Osteocyte (in vitro differentiated cells): ENCODE results near the gene CACNA1A. TPM values are rescaled to one million over a fixed set of nuclear protein-coding genes. Genes with fewer than 3 reads are reported as not detected.

ENCODE experiments used
- DNase-seq: peaks from one replicate; pipeline ENCODE4 v3.0.0; 2021; ENCODE audit warnings: mixed read lengths; ENCODE audit not compliant: unreplicated experiment; ENCODE audit errors: extremely low spot score
- H3K27ac Mint-ChIP-seq: one replicate; pipeline ENCODE4 v1.8.0; 2021; ENCODE audit warnings: mild to moderate bottlenecking, mixed read lengths; ENCODE audit not compliant: unreplicated experiment
- H3K27me3 Mint-ChIP-seq: one replicate; pipeline ENCODE4 v1.8.0; 2021; ENCODE audit warnings: mixed read lengths; ENCODE audit not compliant: unreplicated experiment
- H3K36me3 Mint-ChIP-seq: one replicate; pipeline ENCODE4 v1.8.0; 2021; ENCODE audit warnings: mixed read lengths; ENCODE audit not compliant: unreplicated experiment
- H3K4me1 Mint-ChIP-seq: one replicate; pipeline ENCODE4 v1.8.0; 2021; ENCODE audit warnings: mixed read lengths; ENCODE audit not compliant: unreplicated experiment
- H3K4me3 Mint-ChIP-seq: one replicate; pipeline ENCODE4 v1.8.0; 2021; ENCODE audit warnings: mild to moderate bottlenecking, moderate library complexity, mixed read lengths; ENCODE audit not compliant: unreplicated experiment
- H3K9me3 Mint-ChIP-seq: one replicate; pipeline ENCODE4 v1.8.0; 2021; ENCODE audit warnings: mixed read lengths; ENCODE audit not compliant: unreplicated experiment
- CTCF ChIP-seq: fragments of 200-600 bp; sonication (generic); IDR thresholded peaks from 2 replicates; pipeline ENCODE4 v1.5.0; 2021; ENCODE audit warnings: antibody characterized with exemption, mild to moderate bottlenecking, moderate library complexity
- total RNA-seq: library from RNA; stranded (reverse); gene quantifications from 2 replicates; pipeline ENCODE4 v1.2.1, GENCODE V29; 2021

Gene CACNA1A
- total RNA-seq, 1 donor from 2014 or later: 2.3 TPM

GRCh38 chr19:13244920-13245319 lies 261.4 kb downstream of the CACNA1A start:
- no peak for TF ChIP-seq CTCF
- no peak overlapping the region for H3K4me3 Mint-ChIP-seq
- H3K36me3 Mint-ChIP-seq: no peaks in the 10 kb centered on the region
- DNase-seq: no peak
- peaks cover 12% of the 10 kb centered on the region for H3K4me1 Mint-ChIP-seq
- H3K27me3 Mint-ChIP-seq: peaks cover 9% of the 10 kb centered on the region
- H3K27ac Mint-ChIP-seq: no peak overlapping the region
- H3K9me3 Mint-ChIP-seq: no peaks in the 10 kb centered on the region

DNA sequence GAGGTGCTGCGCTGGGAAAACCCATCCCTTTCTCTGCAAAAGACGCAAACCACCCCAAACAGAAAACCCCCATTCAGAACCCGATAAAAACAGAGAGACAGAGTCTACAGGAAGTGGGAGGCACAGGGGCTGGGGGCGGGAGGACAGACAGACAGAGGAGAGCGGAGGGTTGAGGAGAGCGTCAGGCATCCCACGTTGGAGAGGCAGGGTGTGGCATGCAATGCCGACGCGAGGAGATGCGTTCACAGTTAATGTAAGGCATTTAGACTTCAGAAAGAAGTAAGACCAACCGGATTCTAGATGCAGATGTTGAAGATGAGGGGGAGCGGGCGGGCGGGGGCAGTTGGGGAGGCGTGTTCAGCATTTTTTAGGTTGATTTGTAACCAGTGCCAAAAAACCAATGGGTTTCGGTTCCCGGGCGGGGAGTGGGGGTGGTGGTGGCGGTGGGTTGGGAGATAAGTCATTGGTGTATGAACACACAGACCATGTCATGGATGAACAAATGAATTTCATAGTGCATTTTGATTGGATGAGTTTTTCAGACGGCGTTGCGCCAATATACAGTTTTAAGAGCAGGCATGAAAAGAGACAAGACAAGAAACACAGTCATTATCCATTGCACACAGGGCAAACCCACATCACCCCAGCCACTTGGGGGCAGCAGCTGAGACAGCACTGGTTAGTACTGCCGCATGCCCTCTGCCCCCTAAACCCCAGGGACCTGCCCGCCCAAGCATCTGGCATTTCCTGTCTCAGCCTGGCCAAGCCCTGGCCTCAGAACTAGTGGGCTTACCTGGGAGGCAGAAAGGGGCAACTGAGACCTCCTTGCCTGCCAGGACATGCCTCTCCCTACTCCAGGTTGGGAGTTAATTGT lies 264.8 kb downstream of the CACNA1A start:
- DNase-seq: no peak
- Mint-ChIP-seq H3K27ac (no peak overlapping the region), H3K4me3 (no peak overlapping the region)

DNA sequence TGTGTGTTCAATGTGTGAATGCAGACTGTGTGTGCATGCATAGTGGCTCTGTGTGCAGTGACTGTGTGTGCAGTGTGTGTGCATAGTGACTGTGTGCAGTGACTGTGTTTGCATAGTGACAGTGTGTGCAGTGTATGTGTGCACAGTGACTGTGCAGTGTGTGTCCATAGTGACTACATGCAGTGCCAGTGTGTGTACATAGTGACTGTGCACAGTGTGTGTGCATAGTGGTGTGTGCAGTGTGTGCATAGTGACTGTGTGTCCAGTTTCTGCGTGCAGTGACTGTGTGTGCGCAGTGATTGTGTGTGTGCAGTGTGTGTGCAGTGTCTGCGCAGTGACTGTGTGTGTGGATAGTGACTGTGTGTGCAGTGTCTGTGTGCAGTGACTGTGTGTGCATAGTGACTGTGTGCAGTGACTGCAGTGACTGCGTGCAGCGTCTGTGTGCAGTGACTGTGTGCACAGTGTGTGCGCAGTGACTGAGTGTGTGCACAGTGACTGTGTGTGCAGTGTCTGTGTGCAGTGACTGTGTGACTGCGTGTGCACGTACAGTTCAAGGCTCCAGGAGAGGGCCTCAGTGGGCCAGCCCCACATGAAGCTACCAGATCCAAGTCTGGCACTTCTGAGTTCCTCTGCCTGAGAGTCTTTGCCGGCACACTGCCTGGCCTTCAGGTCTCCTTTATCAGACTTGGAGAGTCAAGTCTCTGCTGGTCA lies 265.8 kb downstream of the CACNA1A start:
- Mint-ChIP-seq H3K9me3 (peaks cover 6% of the 10 kb centered on the region), H3K36me3 (no peaks in the 10 kb centered on the region), H3K4me1 (peaks cover 10% of the 10 kb centered on the region), H3K27ac (no peak overlapping the region), H3K27me3 (no peaks in the 10 kb centered on the region), H3K4me3 (no peak overlapping the region)
- DNase-seq: no peak
- TF ChIP-seq CTCF: no peak

More for the DNA sequence above, 264.8 kb downstream of the CACNA1A start:
- peaks cover 10% of the 10 kb centered on the region for H3K4me1 Mint-ChIP-seq
- no peaks in the 10 kb centered on the region for H3K36me3 Mint-ChIP-seq
- H3K9me3 Mint-ChIP-seq: no peaks in the 10 kb centered on the region
- H3K27me3 Mint-ChIP-seq: no peaks in the 10 kb centered on the region
- peak; percentile 8 for TF ChIP-seq CTCF

- Mint-ChIP-seq H3K27ac (no peak overlapping the region), H3K27me3 (no peaks in the 10 kb centered on the region), H3K4me1 (peaks cover 13% of the 10 kb centered on the region), H3K36me3 (no peaks in the 10 kb centered on the region), H3K9me3 (peaks cover 11% of the 10 kb centered on the region), H3K4me3 (no peak overlapping the region)
- no peak for TF ChIP-seq CTCF
- no peak for DNase-seq
These were observed 267.3 kb downstream of the CACNA1A start for GRCh38 chr19:13238891-13239534.

DNA sequence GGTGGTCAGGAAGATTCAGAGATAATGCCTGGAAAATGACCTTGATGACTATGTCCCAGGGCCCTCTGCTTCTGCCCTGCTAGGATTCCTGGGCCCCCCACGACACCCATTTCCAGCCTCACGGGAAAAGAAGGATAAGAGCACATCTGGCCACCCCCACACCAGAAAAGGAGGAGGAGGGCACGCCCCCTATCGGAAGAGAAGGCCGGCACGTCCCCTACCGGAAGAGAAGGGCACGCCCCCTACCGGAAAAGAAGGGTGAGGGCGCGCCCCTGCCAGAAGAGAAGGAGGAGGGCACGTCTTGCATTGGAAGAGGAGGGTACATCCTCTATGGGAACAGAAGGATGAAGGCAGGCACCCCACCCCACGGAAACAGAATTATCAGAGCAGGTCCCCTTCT lies 271.8 kb downstream of the CACNA1A start:
- TF ChIP-seq CTCF: peak; percentile 48
- H3K4me3 Mint-ChIP-seq: no peak overlapping the region
- H3K27ac Mint-ChIP-seq: no peak overlapping the region
- DNase-seq: no peak
- H3K9me3 Mint-ChIP-seq: peaks cover 11% of the 10 kb centered on the region
- H3K4me1 Mint-ChIP-seq: peaks cover 3% of the 10 kb centered on the region
- H3K36me3 Mint-ChIP-seq: no peaks in the 10 kb centered on the region
- peaks cover 12% of the 10 kb centered on the region for H3K27me3 Mint-ChIP-seq
